Chondrocyte (in vitro differentiated cells): ENCODE measurements around the gene ACAD11. TPM values are rescaled to one million over a fixed set of nuclear protein-coding genes. Genes with fewer than 3 reads are reported as not detected.

Experiments used
- DNase-seq: peaks from one replicate; pipeline ENCODE4 v3.0.0; 2021; ENCODE audit warnings: mixed read lengths, low spot score
- H3K27ac Mint-ChIP-seq: one replicate; pipeline ENCODE4 v1.8.0; 2021; ENCODE audit warnings: mild to moderate bottlenecking, moderate library complexity, mixed read lengths; ENCODE audit not compliant: unreplicated experiment
- H3K27me3 Mint-ChIP-seq: 2 replicates; pipeline ENCODE4 v1.8.0; 2021; ENCODE audit warnings: low read depth, mixed read lengths
- H3K36me3 Mint-ChIP-seq: 2 replicates; pipeline ENCODE4 v1.8.0; 2021; ENCODE audit warnings: low read depth, mixed read lengths
- H3K4me1 Mint-ChIP-seq: 2 replicates; pipeline ENCODE4 v1.8.0; 2021; ENCODE audit warnings: low read depth, mild to moderate bottlenecking, mixed read lengths
- H3K4me3 Mint-ChIP-seq: one replicate; pipeline ENCODE4 v1.8.0; 2021; ENCODE audit warnings: mild to moderate bottlenecking, moderate library complexity, mixed read lengths; ENCODE audit not compliant: unreplicated experiment
- H3K9me3 Mint-ChIP-seq: 2 replicates; pipeline ENCODE4 v1.8.0; 2021; ENCODE audit warnings: low read depth, mixed read lengths
- CTCF ChIP-seq: fragments of 200-600 bp; sonication (generic); IDR thresholded peaks from 2 replicates; pipeline ENCODE4 v1.5.0; 2021; ENCODE audit warnings: antibody characterized with exemption, mild to moderate bottlenecking, moderate library complexity
- total RNA-seq: library from RNA; stranded (reverse); gene quantifications from 3 replicates; pipeline ENCODE4 v1.2.1, GENCODE V29; 2021

Gene ACAD11
- total RNA-seq, 1 donor from 2014 or later: 16.8 TPM

- Mint-ChIP-seq H3K4me1 (peaks cover 22% of the 10 kb centered on the region), H3K4me3 (no peak overlapping the region), H3K27ac (peak overlapping the region; percentile 42), H3K36me3 (peaks cover 17% of the 10 kb centered on the region), H3K9me3 (no peaks in the 10 kb centered on the region), H3K27me3 (no peaks in the 10 kb centered on the region)
- DNase-seq: no peak
- no peak for TF ChIP-seq CTCF
These were observed 116.4 kb downstream of the ACAD11 start for GRCh38 chr3:132543011-132543739.

GRCh38 chr3:132542577-132542976 is 117.0 kb downstream of the ACAD11 start:
- Mint-ChIP-seq H3K36me3 (peaks cover 17% of the 10 kb centered on the region), H3K4me3 (no peak overlapping the region), H3K9me3 (no peaks in the 10 kb centered on the region), H3K4me1 (peaks cover 22% of the 10 kb centered on the region), H3K27me3 (no peaks in the 10 kb centered on the region), H3K27ac (peak overlapping the region; percentile 42)
- TF ChIP-seq CTCF: no peak
- DNase-seq: no peak

DNA sequence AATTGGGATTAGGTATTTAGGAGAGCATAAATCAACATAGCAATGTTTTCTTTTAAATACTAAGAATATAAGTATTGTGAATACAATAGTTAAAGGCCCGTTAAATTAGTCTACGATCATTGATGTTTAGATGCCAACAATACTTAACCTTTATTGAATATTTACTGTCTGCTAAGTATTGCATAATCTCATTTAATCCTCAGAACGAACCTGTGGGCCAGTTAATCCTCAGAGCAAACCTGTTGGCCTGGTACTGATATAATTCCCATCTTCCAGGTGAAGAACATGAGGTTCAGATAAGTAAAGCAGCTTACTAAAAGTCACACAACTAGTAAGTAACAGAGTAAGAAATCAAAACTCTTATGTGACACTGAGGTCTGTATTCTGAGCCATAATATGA is 119.9 kb downstream of the ACAD11 start:
- Mint-ChIP-seq H3K9me3 (no peaks in the 10 kb centered on the region), H3K36me3 (peaks cover 17% of the 10 kb centered on the region), H3K27ac (no peak overlapping the region), H3K4me1 (peaks cover 18% of the 10 kb centered on the region), H3K27me3 (no peaks in the 10 kb centered on the region), H3K4me3 (no peak overlapping the region)
- DNase-seq: no peak
- TF ChIP-seq CTCF: no peak

DNA sequence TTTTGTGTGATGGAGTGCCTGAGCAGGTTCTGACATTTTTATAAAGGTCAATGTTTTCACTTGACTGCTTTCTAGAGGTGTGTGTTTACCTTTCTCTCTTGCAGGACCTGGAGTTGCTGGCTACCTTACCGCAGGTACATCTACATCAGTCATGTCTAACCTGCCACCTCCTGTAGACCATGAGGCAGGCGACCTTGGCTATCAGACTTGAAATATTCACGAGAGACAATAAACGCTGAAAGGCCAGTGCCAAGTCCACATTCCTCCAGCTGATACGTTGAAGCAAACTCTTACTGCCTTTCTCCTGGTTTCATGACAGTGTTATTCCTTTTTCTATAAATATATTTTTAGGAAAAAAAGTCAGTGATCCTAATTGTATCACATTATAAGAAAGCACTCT is 121.5 kb downstream of the ACAD11 start:
- H3K4me1 Mint-ChIP-seq: peaks cover 13% of the 10 kb centered on the region
- H3K27ac Mint-ChIP-seq: no peak overlapping the region
- no peak overlapping the region for H3K4me3 Mint-ChIP-seq
- H3K36me3 Mint-ChIP-seq: peaks cover 13% of the 10 kb centered on the region
- no peaks in the 10 kb centered on the region for H3K27me3 Mint-ChIP-seq
- no peak for TF ChIP-seq CTCF
- H3K9me3 Mint-ChIP-seq: no peaks in the 10 kb centered on the region
- DNase-seq: no peak

DNA sequence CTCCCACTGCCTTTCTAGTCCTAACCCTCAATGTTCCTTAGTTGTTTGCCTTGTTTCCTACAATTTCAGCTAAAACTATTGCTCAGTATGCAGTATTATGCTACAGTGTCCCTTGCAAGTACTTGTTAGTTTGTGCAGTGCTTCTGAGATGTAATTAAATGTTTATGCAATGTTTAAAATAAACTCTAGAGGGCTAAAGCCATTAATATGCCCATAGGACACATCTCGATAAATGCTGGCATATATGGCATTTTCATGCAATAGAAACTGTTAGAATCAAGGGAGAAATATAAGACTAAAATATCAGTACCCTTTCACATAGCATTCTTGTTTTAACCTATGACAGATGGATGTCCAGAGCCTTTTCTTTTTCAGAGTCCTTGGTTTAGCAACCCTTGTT is 122.3 kb downstream of the ACAD11 start:
- no peak for DNase-seq
- TF ChIP-seq CTCF: peak; percentile 55
- peaks cover 13% of the 10 kb centered on the region for H3K36me3 Mint-ChIP-seq
- no peak overlapping the region for H3K4me3 Mint-ChIP-seq
- H3K4me1 Mint-ChIP-seq: peaks cover 5% of the 10 kb centered on the region
- H3K27me3 Mint-ChIP-seq: no peaks in the 10 kb centered on the region
- H3K9me3 Mint-ChIP-seq: no peaks in the 10 kb centered on the region
- no peak overlapping the region for H3K27ac Mint-ChIP-seq
